GDM1 (cell line): Measurements from ENCODE around the gene PLIN4.

Experiments
- DNase-seq: peaks from one replicate; lab custom pipeline; 2025; lab: John Stamatoyannopoulos, UW

Gene PLIN4

GRCh38 chr19:4506449-4507149 is 11.7 kb downstream of the PLIN4 start:
- DNase-seq = peak; percentile 35

GRCh38 chr19:4505570-4506448 is 12.5 kb downstream of the PLIN4 start:
- no peak for DNase-seq

GRCh38 chr19:4504891-4505569 is 13.3 kb downstream of the PLIN4 start:
- DNase-seq = no peak

- no peak for DNase-seq
Observed at GRCh38 chr19:4504297-4504701, 14.0 kb downstream of the PLIN4 start.

- DNase-seq = no peak
Observed at GRCh38 chr19:4503825-4504170, 14.5 kb downstream of the PLIN4 start.

- DNase-seq = no peak
Observed at GRCh38 chr19:4503132-4503824, 15.0 kb downstream of the PLIN4 start.

- DNase-seq = no peak
Observed at GRCh38 chr19:4502282-4503131, 15.8 kb downstream of the PLIN4 start.

GRCh38 chr19:4501691-4502090 is 16.6 kb downstream of the PLIN4 start:
- no peak for DNase-seq

- DNase-seq = no peak
Observed at GRCh38 chr19:4500841-4501591, 17.3 kb downstream of the PLIN4 start.

- no peak for DNase-seq
Observed at GRCh38 chr19:4499855-4500254, 18.4 kb downstream of the PLIN4 start.

GRCh38 chr19:4499318-4499717 is 19.0 kb downstream of the PLIN4 start:
- no peak for DNase-seq

- no peak for DNase-seq
Observed at GRCh38 chr19:4498694-4499093, 19.6 kb downstream of the PLIN4 start.

- DNase-seq = no peak
Observed at GRCh38 chr19:4497770-4498389, 20.4 kb downstream of the PLIN4 start.

- no peak for DNase-seq
Observed at GRCh38 chr19:4496304-4496703, 22.0 kb downstream of the PLIN4 start.

- DNase-seq = no peak
Observed at GRCh38 chr19:4495471-4495870, 22.8 kb downstream of the PLIN4 start.

- DNase-seq = no peak
Observed at GRCh38 chr19:4494691-4495064, 23.6 kb downstream of the PLIN4 start.

- no peak for DNase-seq
Observed at GRCh38 chr19:4493929-4494690, 24.2 kb downstream of the PLIN4 start.

- no peak for DNase-seq
Observed at GRCh38 chr19:4493104-4493928, 25.0 kb downstream of the PLIN4 start.
